ENCODE measurements around the gene AKT1S1. TPM values are rescaled to one million over a fixed set of nuclear protein-coding genes. Genes with fewer than 3 reads are reported as not detected.

The AKT1S1 gene
- total and polyA plus RNA-seq, 2 donors (not counting 3 experiments of a cell fraction or from before 2014, with no cell fraction given): 64.2 to 68.3 TPM

GRCh38 chr19:49912965-49913685, 36.0 kb upstream of the AKT1S1 start:
- POLR2A ChIA-PET: no interaction called here
- no peak overlapping the region for H3K4me2 ChIP-seq (ENCODE audit: insufficient read depth, low read length)

More at GRCh38 chr19:49912965-49913685, 36.0 kb upstream of the AKT1S1 start:
- H4K20me1 ChIP-seq (replicated peaks; ENCODE audit: control insufficient read depth, extremely low read depth, insufficient read depth, low read length): no peaks in the 10 kb centered on the region
- BruUV-seq (replicated peaks): no TSS peak
- peaks cover 24% of the 10 kb centered on the region for H3K79me2 ChIP-seq (ENCODE audit: control insufficient read depth, insufficient read depth, low read length)
- no peak overlapping the region for H2AFZ ChIP-seq (ENCODE audit: low read depth, low read length)
- dilution Hi-C loops (cut with MboI; ENCODE audit: extremely low pct_ligation_motif_present, low sequenced_read_pairs): no loop called here
- H3K9me3 ChIP-seq (replicated peaks; ENCODE audit: control insufficient read depth, insufficient read depth, low read length): no peaks in the 10 kb centered on the region
- H3K4me1 ChIP-seq (ENCODE audit: control insufficient read depth, extremely low read depth, insufficient read depth, low read length): no peaks in the 10 kb centered on the region
- CTCF ChIA-PET: no interaction called here
- H3K36me3 ChIP-seq (ENCODE audit: control insufficient read depth in 2 of 2, extremely low read depth in 1 of 2, insufficient read depth in 2 of 2, low read length in 2 of 2): peaks cover 10 to 30% of the 10 kb centered on the region in 2 experiments
- H3K9me1 ChIP-seq (replicated peaks; ENCODE audit: control insufficient read depth, extremely low read depth, insufficient read depth, low read length): no peaks in the 10 kb centered on the region
- intact Hi-C loops (cut with micrococcal nuclease): no loop called here
- H3K27ac ChIP-seq (ENCODE audit: insufficient read depth, low read depth, low read length): no peak overlapping the region
- no peak overlapping the region for H3K9ac ChIP-seq (replicated peaks; ENCODE audit: extremely low read depth, insufficient read depth, low read length)
- H3K4me3 ChIP-seq (replicated peaks in 1 of 3; ENCODE audit: insufficient read depth in 1 of 3, low read depth in 1 of 3, low read length in 3 of 3): no peak overlapping the region
- TF ChIP-seq JUN (IDR thresholded peaks at IDR 0.05; ENCODE audit: borderline replicate concordance, insufficient read depth, insufficient read length, low read depth) (no peak), CTCF (IDR thresholded peaks at IDR 0.05; ENCODE audit: extremely low read depth in 1 of 2, insufficient read depth in 1 of 2, low read depth in 1 of 2, low read length in 2 of 2) (no peak), POLR2AphosphoS5 (IDR thresholded peaks at IDR 0.05; ENCODE audit: insufficient read depth, low read depth, low read length) (no peak), GATA2 (IDR thresholded peaks at IDR 0.05; ENCODE audit: insufficient read depth, insufficient read length, low read depth, low read length) (no peak), FOS (IDR thresholded peaks at IDR 0.05; ENCODE audit: borderline replicate concordance, insufficient read depth, low read length) (no peak), MAX (IDR thresholded peaks at IDR 0.05; ENCODE audit: insufficient read depth, insufficient read length) (no peak), EZH2 (IDR thresholded peaks at IDR 0.05; ENCODE audit: borderline replicate concordance, low read depth, low read length, severe bottlenecking) (no peak), MYC (IDR thresholded peaks at IDR 0.05; ENCODE audit: low read depth, low read length) (no peak), POLR2A (IDR thresholded peaks at IDR 0.05; ENCODE audit: low read depth, low read length) (no peak)
- H3K27me3 ChIP-seq (ENCODE audit: control insufficient read depth in 2 of 2, insufficient read depth in 2 of 2, low read length in 2 of 2): no peaks in the 10 kb centered on the region
- no peak for FAIRE-seq
- no peak for DNase-seq (ENCODE audit: low read depth, low spot score)

Data from endothelial cell of umbilical vein (primary cell).